AG10803 (cell line): ENCODE data around the gene ERCC1.
A peak's percentile ranks its signal among the peaks of the same experiment; 100 is the strongest.

ENCODE experiments used
- DNase-seq: peaks from one replicate; pipeline ENCODE4 v3.0.0; 2010; ENCODE audit warnings: low read depth
- H3K4me3 ChIP-seq: 2 replicates; pipeline ENCODE4 v1.5.1; 2011; ENCODE audit warnings: mild to moderate bottlenecking, low read length, control low read depth
- TF ChIP-seq, protein P1 (sequence below): conservative IDR thresholded peaks from 2 replicates; pipeline ENCODE4 v1.5.1; 2011; ENCODE audit warnings: mild to moderate bottlenecking, low read length, control low read depth, inconsistent platforms

ERCC1 gene

DNA sequence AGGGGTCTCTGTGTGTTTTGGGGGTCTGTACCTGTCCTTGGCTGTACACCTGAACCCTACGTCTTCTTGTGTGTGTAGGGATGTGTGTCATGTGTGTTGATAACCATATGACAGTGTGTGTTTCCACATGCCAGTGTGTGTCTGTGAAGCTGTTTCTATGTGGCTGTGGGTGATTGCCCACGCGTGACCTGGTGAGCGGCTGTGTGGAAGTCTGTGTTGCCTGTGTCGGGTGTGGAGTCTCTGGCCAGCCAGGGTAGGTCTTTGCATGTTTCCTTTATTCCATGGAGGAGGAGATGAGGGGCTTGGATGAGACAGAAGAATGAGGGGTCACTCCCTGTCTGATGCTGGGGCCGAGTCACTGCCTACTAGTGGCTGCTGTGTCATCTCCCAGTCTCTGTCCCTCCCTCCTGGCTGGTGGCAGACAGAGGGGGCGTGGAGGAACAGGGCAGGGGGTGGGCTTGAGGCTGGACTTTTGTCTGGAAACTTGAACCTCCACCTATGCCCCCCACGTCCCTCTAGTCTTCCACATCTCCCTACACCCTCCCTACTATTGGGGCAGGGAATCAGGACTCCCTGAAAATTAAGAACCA lies 41.2 kb upstream of the ERCC1 start:
- TF ChIP-seq, protein P1, sequence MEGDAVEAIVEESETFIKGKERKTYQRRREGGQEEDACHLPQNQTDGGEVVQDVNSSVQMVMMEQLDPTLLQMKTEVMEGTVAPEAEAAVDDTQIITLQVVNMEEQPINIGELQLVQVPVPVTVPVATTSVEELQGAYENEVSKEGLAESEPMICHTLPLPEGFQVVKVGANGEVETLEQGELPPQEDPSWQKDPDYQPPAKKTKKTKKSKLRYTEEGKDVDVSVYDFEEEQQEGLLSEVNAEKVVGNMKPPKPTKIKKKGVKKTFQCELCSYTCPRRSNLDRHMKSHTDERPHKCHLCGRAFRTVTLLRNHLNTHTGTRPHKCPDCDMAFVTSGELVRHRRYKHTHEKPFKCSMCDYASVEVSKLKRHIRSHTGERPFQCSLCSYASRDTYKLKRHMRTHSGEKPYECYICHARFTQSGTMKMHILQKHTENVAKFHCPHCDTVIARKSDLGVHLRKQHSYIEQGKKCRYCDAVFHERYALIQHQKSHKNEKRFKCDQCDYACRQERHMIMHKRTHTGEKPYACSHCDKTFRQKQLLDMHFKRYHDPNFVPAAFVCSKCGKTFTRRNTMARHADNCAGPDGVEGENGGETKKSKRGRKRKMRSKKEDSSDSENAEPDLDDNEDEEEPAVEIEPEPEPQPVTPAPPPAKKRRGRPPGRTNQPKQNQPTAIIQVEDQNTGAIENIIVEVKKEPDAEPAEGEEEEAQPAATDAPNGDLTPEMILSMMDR = no peak
- no peak overlapping the region for H3K4me3 ChIP-seq
- no peak for DNase-seq

DNA sequence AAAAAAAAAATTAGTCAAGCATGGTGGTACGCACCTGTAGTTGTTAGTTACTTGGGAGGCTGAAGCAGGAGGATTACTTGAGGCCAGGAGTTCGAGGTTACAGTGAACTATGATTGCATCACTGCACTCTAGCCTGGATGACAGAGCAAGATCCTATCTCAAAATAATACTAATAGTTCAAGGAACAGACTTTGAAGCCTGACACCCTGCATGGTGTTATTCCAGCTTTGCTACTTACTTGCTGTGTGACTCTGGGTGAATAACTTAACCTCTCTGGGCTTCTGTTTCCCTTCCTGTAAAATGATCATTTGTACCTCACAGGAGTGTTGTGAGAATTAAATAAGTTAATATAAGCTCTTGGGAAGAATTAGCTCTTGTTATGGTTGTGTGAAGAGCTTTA lies 40.6 kb upstream of the ERCC1 start:
- no peak for DNase-seq
- no peak overlapping the region for H3K4me3 ChIP-seq
- TF ChIP-seq, protein P1 = no peak

DNA sequence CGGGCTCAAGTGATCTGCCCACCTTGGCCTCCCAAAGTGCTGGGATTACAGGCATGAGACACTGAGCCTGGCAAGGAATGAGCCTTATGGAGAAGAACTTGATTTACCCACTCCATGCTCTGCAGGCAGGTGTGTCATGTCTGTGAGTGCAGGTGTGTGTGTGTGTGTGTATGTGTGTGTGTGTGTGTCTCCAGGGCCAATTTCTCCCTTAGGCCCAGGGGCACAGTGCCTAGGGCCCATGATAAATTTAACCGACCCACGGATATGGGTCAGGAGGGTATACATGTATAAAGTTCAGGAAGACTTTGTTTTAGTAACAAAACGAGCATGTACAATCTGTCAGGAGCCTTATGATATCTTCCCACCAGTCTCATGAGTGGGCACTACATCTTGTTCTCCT lies 39.5 kb upstream of the ERCC1 start:
- H3K4me3 ChIP-seq = no peak overlapping the region
- TF ChIP-seq, protein P1 = no peak
- DNase-seq = no peak

DNA sequence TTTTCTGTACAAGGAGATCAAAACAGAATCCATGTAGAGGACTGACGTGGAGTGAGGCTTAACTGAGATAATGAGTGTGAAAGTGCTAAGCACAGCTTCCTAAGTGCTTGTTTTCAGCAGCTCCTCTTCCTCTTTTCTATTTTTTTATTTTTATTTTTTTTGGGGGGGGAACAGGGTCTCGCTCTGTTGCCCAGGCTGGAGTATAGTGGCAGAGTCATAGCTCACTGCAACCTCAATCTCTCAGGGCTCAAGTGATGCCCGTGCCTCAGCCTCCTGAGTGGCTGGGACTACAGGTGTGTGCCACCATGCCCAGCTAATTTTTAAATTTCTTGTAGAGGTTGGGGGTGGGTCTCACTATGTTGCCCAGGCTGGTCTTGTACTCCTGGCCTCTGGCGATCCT lies 38.5 kb upstream of the ERCC1 start:
- H3K4me3 ChIP-seq = no peak overlapping the region
- TF ChIP-seq, protein P1 = no peak
- DNase-seq = no peak

DNA sequence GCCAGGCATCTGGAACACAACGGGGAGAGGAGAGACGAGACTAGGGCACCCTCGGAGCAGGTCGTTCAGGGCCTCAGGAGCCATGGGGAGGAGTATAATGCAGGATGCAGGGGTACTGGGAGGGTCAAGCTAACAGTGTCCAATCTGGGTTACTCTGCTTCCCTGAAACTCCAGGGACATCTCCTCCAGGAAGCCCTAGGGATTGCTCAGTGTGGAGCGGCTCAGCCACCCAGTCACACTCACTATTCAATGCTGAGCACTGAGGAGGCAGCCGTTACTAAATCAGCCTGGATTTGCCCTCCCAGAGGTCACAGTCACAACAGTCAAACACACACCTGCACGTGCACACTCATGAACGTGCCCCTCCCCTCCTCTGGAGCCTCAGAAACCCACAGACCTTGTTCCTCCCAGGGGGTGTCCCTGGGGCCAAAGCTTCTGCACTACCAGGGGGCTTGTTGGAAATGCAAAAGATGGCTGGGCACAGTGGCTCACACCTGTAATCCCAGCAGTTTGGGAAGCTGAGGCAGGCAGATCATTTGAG lies 37.2 kb upstream of the ERCC1 start:
- TF ChIP-seq, protein P1 = no peak
- no peak overlapping the region for H3K4me3 ChIP-seq
- no peak for DNase-seq

DNA sequence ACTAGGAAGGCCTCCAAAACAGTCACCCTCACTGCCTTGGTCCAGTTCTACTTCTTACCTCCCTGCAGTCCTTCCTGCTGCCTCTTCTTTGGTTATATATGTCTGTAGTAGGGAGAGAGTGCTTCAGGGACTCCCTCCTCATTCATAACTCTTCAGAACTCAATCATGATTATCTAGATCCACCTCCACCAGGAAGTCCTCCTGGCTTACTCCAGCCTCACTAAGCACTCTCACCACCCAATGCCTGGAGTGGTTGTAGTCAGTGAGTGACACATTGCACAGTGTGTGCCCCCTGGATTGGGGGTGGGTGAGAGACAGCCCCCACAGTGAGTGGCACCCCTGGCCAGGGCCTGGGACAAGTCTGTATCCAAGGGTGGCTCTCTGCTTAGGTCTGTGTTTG lies 34.1 kb upstream of the ERCC1 start:
- no peak overlapping the region for H3K4me3 ChIP-seq
- no peak for DNase-seq
- TF ChIP-seq, protein P1 = no peak

DNA sequence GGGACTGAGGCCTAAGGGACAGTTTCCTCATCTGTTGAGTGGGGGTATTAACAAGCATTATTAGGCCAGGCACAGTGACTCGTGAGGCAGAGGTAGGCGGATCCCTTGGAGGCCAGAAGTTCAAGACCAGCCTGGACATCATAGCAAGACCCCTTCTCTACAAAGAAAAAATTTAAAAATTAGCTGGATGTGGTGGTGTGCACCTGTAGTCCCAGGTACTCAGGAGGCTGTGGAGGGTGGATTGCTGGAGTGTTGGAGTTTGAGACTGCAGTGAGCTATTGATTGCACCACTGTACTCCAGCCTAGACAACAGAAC lies 32.7 kb upstream of the ERCC1 start:
- peak overlapping the region; percentile 45 for H3K4me3 ChIP-seq
- TF ChIP-seq, protein P1 = no peak
- no peak for DNase-seq
